ENCODE data around the gene PLXDC2.

The PLXDC2 gene

DNA sequence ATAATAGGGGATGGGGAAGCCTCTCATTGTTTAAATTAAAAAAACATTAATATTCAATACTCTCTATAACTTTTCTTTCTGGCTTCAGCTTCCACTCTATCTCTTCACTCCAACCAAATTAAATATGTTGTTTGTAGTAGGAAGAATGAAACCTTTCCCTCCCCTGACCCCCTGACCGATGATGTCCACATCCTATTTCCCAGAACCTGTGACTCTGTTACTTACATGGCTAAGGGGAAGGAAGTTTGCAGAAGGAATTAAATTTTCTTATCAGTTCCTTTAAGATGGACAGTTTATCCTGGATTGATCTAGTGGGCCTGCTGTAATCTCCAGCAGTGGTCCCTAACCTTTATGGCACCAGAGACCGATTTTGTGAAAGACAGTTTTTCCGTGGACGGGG is 130.0 kb downstream of the PLXDC2 start:
- DNase-seq = no peak

DNA sequence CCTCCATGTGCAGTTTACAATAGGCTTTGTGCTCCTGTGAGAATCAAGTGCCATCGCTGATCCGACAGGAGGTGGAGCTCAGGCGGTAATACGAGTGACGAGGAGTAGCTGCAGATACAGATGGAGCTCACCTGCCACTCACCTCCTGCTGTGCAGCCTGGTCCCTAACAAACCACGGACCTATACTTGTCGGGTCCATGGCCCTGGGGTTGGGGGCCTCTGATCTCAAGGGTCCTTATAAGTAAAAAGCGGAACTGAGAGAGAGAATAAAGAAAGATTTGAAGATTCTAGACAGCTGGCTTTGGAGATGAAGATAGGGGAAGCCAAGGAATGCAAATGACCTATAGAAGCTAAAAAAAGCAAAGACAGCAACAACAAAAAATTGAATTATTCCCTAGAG is 130.6 kb downstream of the PLXDC2 start:
- DNase-seq = no peak

DNA sequence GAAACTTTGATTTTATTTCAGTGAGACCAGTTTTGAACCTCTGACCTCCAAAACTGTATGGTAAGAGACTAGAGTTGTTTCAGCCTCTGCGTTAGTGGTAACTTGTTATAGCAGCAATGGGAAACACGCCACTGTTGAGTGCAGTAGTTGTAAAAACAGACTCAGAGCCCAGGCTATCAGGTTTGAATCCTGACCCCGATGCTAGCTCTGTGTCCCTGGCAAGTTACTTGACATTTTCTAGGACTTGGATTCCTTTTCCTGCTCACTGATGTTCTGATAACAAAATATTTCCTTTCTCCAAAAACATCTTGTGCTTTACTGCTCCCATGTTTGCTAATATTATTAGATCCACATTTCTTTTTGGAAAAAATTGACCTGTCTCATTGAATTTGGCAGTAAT is 131.0 kb downstream of the PLXDC2 start:
- DNase-seq = no peak

DNA sequence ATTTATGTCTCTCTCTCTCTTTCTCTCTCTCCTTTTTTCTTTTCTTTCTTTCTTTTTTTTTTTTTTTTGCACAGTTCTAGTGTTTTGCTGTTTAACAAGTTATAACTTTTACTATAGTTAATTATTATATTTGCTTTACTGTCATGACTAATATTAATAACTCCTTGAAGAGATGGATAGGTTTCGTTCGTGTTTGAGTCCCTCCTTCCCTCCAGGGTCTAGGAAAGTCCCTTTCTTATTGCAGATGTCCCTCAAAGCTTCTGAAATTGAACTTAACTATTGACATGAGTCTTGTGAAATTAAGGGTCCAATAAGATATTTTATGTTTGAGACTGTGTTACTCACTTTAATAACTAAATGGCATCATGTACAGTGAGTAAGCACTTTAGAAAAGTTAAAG is 131.4 kb downstream of the PLXDC2 start:
- DNase-seq = no peak

DNA sequence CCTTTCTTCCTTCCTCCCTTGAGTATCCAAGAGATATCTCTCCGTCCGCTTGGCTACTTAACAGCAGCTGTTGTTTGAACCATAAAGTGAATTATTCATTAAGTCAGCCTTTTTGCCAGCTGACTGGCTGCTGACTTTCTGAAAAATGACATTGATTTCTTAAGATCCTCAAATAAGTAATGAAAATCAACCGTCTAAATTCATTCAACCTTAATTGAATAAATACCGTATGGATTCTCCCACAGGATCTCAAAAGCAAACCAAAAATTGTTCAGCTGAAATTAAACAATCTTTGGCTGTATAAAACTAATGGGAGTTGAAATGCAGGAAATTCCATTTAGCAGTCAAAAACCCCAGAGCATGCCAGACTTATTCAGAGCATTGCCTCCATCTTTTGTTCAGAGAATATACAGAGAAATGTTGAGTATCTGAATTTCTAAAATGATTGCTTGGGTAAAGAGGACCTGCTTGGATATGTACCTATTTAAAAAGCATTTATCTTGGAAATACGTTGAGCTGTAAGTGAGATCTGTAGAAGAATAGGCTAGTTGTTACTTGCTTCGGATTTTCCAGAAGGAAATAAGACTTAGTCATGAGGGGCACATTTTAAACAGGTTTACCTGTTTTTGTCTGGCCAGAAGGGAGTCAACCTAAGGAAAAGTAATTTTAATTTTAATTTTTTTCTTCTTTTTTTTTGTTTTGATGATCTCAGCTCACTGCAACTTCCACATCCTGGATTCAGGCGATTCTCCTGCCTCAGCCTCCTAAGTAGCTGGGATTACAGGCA is 136.2 kb downstream of the PLXDC2 start:
- DNase-seq = no peak

DNA sequence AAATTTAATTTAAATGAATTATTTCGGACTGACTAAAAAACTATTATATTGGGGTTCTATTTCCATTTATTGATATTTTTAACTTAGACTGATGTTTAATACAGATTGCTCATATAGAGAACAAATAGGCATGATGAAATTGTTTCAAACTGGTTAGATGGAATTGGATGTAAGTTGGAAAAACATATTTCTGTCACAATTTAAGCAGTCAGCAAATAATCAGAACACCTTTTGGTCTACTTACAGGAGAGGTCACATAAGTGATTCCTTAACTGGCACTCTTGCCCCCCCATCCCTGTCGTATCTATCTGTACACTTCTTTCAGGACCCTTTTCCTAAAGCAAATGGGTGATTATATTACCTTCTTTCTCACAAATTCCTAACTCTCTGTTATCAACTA is 138.4 kb downstream of the PLXDC2 start:
- DNase-seq = no peak

- DNase-seq = no peak
Measured at GRCh38 chr10:19956516-19957032, 140.3 kb downstream of the PLXDC2 start.

DNA sequence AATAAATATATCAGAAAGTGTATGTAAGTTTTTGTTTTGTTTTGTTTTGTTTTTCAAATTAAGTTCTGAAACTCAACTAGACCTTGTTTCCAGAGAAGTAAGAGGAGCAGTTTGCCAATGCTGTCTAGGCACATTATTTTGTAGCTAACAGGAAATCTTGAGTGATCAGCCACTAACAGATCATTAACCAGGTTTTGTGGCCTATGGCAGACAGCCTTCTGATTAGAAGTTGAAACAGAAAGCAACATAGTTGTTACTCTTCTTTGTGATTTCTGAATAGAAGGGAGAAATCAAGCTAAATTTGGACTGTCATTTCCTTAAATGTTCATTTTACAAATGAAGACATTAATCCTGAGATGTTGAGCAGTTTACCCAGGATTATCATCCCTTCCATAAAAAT is 142.6 kb downstream of the PLXDC2 start:
- no peak for DNase-seq

DNA sequence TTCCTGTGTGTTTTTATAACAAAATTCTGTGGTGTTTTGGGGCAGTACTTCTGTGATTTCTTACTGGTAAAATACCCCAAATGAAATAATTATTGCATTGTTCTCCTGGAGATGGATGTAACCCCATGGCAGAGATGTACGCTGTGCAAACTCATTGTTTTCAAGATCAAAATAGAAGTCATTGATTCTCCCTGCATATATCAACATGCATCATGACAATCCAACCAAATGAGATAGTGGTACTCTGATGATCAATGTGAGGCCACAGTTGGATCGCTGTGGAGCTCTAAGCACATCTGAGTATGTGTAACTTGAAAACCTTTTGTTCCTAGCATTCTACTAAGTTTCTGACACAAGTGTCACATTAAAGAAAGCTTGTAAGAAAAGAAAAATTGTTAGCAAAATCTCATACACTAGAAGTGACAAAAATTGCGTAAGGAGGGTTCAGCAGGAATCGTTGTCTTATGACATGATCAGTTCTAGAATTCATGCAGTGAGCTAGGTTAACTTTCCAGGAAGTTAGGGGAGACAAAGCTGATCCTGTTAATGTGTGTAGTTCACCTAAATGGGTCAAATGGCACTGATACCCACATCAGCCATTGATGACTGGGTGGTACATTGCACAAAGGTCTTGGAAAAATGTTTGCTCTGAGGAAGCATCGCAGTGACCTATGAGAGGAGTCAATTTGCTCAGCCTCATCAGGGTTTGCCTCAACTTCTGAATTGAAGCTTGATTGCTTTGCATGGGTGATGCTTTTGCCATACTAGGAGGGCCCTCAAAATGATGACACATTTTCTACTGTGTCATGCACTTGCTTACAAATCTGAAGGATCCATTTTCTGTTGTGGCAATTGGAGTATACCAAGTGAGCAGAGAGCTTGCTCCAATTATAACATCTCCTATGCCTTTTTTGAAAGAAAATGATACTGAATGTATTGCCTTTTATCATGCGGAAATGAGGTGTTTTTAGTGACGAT is 145.1 kb downstream of the PLXDC2 start:
- DNase-seq = no peak

- no peak for DNase-seq
Measured at GRCh38 chr10:19964625-19965024, 148.4 kb downstream of the PLXDC2 start.

- no peak for DNase-seq
Measured at GRCh38 chr10:19966751-19967150, 150.5 kb downstream of the PLXDC2 start.

GRCh38 chr10:19967981-19968380 is 151.7 kb downstream of the PLXDC2 start:
- no peak for DNase-seq

GRCh38 chr10:19968745-19969144 is 152.5 kb downstream of the PLXDC2 start:
- no peak for DNase-seq

GRCh38 chr10:19970256-19970655 is 154.0 kb downstream of the PLXDC2 start:
- no peak for DNase-seq

GRCh38 chr10:19970717-19971116 is 154.5 kb downstream of the PLXDC2 start:
- no peak for DNase-seq

GRCh38 chr10:19971343-19972052 is 155.3 kb downstream of the PLXDC2 start:
- no peak for DNase-seq

GRCh38 chr10:19974138-19974537 is 157.9 kb downstream of the PLXDC2 start:
- DNase-seq = no peak

DNA sequence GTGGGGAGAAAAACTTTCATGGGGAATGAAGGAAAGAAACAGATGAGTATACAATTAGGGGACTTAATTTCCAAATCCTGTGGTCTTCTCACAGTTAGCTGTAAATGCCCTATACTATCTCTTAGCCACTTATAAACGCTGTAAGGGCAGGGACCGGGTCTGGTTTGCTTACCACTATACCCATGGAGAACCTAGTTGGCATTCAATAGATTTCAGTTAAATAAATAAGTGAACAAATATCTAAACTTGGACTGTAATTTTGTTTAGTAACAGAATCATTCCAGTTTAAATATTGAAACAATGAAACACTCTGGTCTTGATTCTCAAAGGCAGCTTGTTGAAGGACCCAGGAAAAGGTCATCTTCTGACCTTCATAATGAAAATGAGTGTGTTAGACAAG is 158.3 kb downstream of the PLXDC2 start:
- no peak for DNase-seq

GRCh38 chr10:19977097-19977521 is 160.9 kb downstream of the PLXDC2 start:
- no peak for DNase-seq

DNA sequence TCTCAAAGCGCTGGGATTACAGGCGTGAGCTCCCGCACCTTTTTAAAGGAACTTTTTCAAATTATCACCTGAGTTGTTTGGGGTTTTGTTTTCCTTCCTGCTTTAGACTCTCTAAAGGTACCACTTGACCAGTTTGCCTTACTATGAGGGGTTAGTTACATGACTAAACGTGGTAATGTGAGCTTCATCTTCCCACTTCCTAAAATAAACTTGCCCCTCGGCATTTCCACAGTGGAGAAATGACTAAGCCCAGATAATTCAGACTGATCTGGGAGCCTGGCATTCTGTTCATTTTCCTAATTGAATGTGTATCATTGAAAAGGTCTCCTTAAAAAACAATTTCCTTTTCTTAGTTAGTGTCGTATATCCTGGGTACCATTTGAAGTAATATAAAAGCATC is 163.4 kb downstream of the PLXDC2 start:
- DNase-seq = no peak

DNA sequence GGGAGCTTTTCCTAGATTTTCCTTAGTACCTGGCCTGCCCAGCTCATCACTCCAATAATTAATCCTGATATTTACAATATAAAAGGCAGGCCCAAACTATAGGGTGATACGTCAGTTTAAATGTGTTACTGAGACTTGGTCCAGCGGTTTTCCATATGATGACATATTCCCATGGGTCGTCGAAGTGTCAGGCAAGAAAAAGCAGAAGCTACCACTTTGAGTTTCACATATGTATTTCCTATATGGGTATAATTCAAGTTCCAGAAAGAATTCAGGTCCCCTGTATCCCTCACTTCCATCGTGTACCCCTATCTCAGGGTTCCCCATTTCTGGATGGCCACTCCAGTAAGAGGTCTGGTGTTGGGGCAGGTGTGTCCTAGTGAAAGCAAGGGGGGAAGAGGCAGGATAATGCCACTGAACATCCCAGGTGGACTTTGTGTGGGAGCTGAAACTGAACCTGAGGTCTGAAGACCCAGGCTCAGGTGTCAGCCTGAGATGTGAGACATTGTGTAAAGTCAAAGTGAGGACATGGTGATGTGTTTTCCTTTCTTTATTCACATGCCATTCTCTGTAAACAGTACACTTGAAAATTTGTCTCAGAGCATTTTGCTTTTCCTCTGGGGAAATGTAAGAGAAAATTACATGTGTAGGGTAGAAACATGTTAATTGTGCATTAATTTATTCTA is 167.8 kb downstream of the PLXDC2 start:
- DNase-seq = no peak

GRCh38 chr10:19985745-19986144 is 169.5 kb downstream of the PLXDC2 start:
- DNase-seq = no peak
